GM21529 (cell line): Measurements from ENCODE around the gene DHRS13.
"Not testable (repeated sequence)": the region's sequence is repeated elsewhere in the genome, so short reads cannot be mapped to it uniquely, and the experiment has no call there.

Experiments
- ATAC-seq: cut with Tn5 transposase; IDR thresholded peaks from one replicate; pipeline ENCODE4 v1.9.1; 2021; ENCODE audit not compliant: unreplicated experiment

The DHRS13 gene

DNA sequence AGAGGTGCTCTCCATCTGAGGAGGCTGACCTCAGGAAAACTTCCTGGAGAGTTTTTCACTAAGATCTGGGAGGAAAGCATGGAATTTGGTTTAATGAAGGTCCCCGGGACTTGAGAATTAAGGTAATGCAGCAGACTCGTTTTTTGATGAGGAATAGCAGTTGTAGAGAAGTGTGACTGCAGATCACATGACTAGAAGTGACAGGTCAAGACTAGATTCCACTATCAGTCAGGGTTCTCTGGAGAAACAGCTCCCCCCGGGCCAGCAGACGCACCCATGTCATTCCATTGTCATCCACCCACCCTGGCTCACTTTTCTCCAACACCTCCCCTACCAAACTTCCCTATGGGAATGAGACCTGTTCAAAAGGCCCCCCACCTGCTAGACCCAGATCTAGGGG is 1.9 kb upstream of the DHRS13 start:
- no peak for ATAC-seq

DNA sequence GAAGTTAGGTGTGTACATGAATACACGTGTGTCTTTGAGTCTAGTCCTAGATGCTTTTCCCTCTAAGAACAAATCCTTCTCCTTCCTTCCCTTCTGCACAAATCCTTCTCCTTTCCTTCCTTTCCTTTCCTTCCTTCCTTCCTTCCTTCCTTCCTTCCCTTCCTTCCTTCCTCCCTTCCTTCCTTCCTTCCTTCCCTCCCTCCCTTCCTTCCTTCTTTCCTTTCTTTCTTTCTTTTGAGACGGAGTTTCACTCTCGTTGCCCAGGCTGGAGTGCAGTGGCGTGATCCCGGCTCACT is 615 bp upstream of the DHRS13 start:
- not testable (repeated sequence) for ATAC-seq

DNA sequence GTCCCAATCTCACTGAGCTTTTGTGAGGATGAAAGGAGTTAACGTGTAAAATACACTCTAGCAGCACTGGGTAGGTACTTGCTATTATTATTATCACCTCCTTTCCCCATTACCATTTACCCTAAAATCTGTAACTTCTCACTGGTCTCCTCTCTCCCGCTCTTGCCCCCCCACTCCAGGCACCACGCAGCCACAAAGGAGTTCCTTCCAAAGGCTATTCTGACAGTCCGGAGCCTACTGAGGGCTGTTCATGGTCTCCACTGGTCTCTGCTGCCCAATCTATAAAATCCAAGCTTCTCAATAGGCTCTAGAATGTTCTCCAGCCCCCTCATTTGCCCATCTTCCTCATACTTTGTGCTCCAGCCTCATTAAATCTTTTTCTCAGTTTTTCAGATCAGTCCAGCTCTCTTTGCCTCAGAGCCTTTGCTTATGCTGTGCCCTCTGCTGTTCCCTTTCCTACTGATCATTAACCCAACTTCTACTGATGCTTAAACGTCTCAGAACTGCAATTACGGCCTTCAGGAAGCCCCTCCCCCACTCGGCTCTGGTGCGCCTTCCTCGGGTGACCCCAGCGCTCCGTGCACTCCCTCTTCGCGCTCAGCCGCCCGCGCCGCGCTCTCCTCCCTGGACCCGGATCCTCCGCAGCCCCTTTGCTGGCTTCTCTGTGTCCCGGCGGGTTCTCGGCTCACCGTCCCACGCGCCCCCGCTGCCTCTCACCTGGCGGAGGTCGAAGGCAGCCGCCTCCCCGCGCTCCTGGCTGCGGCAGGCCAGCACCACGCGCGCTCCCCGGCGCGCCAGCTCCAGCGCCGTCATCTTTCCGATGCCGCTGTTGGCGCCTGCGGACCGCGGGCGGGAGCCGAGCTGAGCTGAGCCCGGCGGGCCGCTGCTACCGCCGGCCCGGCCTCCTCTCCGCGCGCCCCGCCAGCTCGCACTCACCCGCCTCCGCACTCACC is 737 bp downstream of the DHRS13 start:
- ATAC-seq: peak; percentile 19

- no peak for ATAC-seq
Observed at GRCh38 chr17:28900986-28901726, 1.7 kb downstream of the DHRS13 start.

DNA sequence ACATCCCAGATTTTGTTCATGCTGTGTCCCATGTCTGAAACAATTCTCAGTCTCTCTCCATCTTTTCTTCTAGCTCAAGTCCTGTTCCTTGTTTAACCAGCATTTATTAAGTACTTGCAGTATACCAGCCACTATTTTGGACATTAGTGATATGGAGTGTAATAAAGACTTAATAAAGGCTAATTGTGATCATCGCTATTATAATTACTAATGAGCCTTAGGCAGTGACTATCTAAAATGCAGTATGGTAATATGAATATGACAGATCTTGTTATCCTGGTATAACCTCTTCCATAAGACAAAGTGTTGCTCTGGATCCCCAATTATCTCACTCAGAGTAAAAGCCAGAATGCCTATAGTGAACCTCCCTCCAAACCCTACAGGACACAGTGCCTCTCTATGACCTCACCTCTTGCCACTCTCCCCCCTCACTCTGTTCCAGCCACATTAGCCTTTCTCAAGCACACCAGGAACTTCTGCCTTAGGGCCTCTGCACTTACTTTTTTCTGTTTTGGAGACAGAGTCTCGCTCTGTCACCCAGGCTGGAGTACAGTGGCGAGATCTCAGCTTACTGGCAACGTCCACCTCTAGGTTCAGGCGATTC is 3.6 kb downstream of the DHRS13 start:
- ATAC-seq: no peak

DNA sequence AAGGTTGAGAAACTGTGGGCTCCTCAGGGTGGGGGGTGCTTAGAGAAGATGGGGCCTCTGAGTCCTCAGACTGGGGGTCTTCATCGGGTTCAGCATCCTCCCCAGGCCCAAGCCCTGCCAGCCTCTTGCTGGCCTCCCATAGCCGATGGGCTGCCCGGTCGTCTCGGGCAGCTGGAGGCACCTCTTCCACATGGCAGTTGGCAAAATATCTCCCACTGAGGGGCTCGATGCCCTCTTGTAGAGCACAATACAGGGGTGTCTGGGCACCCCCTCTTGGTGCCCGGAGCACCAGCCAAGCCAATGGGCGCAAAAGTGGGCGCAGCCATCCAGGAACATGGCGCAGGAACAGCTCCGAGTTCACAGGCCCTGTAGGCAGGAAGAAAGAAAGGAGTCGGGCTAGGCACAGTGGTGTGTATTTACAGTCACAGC is 4.3 kb downstream of the DHRS13 start:
- no peak for ATAC-seq

DNA sequence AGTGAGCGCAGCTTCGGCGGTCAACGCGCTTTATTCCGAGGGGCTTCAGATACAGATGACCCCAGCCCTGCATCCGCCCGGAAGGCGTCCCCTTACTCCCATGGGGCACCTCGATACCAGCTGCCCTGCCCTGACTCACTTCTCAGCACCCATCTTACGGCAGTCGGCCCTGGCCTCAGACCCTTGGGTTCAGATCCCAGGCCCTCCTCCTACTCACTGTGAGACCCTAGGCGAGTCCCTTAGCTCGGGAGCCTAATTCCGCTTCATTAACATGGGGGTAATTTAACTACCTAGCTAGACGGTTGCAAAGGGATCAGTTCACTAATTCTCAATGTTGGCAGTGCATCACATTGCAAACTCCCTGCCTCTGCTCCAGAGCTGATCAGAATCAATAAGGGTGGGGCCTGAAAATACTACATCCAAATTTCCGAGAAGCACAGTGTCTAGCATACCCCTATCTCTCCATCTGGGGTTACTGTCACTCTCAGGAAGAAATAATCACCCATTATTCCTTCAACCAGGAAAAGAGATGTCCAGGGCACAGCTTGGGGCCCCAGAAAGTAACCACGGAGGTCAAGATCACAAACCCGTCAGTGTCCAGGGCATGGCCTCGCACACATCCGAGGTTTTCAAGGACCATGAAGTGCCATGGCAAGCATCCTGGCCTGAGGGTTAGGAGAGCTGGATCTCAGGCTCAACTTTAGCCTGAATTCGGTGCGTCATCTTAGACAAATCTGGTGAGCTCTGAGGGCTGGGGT is 4.9 kb downstream of the DHRS13 start:
- no peak for ATAC-seq

- no peak for ATAC-seq
Observed at GRCh38 chr17:28896884-28897768, 5.8 kb downstream of the DHRS13 start, which contains the start of gene FLOT2. TSS of gene FLOT2 (minus strand) at chr17:28897733. CDS start at chr17:28897574, 159 bp downstream.

- ATAC-seq: no peak
Observed at GRCh38 chr17:28896491-28896883, 6.4 kb downstream of the DHRS13 start.

- no peak for ATAC-seq
Observed at GRCh38 chr17:28895794-28896447, 7.0 kb downstream of the DHRS13 start.

GRCh38 chr17:28893248-28894183 is 9.4 kb downstream of the DHRS13 start:
- ATAC-seq: not testable (repeated sequence)

GRCh38 chr17:28892024-28892423 is 10.9 kb downstream of the DHRS13 start:
- peak; percentile 45 for ATAC-seq

- ATAC-seq: no peak
Observed at GRCh38 chr17:28891201-28891600, 11.7 kb downstream of the DHRS13 start.

- no peak for ATAC-seq
Observed at GRCh38 chr17:28889996-28890395, 12.9 kb downstream of the DHRS13 start.

GRCh38 chr17:28888832-28889231 is 14.0 kb downstream of the DHRS13 start:
- no peak for ATAC-seq

DNA sequence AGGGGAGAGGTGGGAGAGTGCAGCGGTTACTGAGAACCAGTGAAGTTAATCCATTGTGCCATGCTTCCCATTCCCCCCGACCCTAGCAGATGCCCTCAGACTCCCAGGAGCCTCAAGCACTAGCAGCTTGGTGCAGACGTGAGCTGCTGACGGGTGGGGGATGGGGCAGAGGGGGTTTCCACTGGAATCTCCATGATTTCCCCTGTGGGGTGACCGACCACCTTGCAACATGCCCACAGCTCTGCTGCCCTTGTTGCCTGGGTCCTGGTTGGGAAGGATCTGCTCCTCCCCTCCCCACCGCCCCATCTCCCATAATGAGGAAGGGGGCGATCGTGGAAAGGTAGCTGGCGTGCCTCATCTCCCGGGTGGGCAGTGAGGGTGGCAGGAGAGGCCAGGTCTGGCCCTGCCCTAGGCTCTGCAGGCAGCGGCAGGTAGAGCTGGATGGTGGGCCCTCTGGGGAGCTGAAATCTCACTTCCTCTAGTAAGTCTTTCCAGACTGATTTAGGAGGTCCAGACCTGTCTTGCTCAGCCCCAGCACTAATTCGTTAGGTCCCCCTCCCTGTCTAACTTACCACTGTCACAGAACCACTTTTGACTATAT is 14.9 kb downstream of the DHRS13 start:
- ATAC-seq: no peak

GRCh38 chr17:28885951-28886350 is 16.9 kb downstream of the DHRS13 start:
- ATAC-seq: no peak

DNA sequence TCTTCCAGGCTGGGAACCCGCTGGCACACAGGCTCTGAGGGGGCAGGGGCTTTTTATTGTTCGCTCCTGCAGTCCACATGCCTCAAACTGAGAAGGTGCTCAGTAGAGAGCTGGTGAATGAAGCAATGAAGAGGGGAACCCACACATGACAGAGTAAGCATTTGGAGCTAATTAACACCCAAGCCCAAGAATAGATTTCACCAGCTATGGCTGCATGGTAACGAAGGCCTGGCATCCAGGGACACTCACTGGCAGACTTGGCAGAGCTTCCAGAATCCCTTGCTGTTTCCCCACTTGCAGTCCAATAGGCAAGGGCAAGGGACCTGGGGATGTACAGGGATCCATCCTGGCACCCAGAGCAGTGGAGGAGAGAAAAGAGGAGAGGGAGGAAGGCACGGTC is 17.5 kb downstream of the DHRS13 start:
- no peak for ATAC-seq
